ENCODE results near the gene CENPQ.

Gene CENPQ

DNA sequence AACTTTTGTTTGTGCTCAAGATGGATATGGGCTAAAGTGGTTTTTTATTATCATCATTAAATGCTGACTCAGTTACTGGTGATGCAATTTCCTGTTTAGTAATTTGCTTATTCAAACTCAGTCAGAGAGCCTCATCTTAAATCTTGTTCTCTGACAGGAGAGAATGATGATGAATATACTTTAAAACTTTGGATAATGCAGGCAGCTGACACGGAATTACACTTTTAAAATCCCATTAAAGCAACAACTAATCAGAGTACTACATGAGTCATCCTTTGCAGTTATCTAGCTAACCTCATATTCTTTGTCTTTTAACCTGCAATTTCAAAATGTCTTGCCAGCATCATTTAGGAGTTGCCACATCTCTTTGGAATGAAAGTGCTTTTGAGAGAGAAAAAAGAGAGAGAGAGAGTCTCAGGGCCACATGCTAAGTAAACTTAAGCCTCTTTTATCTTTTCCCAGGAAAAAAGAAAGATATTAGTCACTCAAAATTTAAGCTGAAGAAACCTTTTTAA lies 78.1 kb downstream of the CENPQ start:
- TF ChIP-seq FOXP2 (optimal IDR thresholded peaks at IDR 0.05; ENCODE audit: borderline replicate concordance, extremely low read depth, extremely low read length, insufficient read depth) (no peak), TAF1 (IDR thresholded peaks at IDR 0.05; ENCODE audit: borderline replicate concordance, insufficient read depth, low read length) (no peak), SIN3A (IDR thresholded peaks at IDR 0.05; ENCODE audit: borderline replicate concordance, insufficient read depth, low read length) (no peak)

DNA sequence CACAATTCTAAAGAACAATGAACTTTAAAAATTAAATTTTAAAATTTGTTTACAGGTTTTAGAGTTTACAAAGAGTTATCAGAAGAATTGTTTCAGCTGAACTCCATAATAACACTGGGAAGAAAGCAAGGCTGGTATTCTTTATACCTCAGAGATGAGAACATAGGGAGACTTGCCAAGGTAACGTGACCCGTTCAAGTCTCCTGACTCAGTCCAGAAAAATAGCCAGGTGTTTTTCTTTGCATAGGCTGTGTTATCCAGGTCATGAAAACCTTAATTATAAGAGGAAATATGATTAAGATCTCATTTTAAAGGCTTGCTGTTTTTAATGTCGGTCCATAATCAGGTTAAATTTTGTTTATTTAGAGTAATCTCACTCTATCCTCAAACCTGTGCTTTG lies 78.8 kb downstream of the CENPQ start:
- TF ChIP-seq, protein P1, sequence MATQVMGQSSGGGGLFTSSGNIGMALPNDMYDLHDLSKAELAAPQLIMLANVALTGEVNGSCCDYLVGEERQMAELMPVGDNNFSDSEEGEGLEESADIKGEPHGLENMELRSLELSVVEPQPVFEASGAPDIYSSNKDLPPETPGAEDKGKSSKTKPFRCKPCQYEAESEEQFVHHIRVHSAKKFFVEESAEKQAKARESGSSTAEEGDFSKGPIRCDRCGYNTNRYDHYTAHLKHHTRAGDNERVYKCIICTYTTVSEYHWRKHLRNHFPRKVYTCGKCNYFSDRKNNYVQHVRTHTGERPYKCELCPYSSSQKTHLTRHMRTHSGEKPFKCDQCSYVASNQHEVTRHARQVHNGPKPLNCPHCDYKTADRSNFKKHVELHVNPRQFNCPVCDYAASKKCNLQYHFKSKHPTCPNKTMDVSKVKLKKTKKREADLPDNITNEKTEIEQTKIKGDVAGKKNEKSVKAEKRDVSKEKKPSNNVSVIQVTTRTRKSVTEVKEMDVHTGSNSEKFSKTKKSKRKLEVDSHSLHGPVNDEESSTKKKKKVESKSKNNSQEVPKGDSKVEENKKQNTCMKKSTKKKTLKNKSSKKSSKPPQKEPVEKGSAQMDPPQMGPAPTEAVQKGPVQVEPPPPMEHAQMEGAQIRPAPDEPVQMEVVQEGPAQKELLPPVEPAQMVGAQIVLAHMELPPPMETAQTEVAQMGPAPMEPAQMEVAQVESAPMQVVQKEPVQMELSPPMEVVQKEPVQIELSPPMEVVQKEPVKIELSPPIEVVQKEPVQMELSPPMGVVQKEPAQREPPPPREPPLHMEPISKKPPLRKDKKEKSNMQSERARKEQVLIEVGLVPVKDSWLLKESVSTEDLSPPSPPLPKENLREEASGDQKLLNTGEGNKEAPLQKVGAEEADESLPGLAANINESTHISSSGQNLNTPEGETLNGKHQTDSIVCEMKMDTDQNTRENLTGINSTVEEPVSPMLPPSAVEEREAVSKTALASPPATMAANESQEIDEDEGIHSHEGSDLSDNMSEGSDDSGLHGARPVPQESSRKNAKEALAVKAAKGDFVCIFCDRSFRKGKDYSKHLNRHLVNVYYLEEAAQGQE (IDR thresholded peaks at IDR 0.05; ENCODE audit: insufficient read depth in 1 of 2, low read depth in 2 of 2, low read length in 2 of 2) = no peak
- TF ChIP-seq FOXP2 (optimal IDR thresholded peaks at IDR 0.05; ENCODE audit: borderline replicate concordance, extremely low read depth, extremely low read length, insufficient read depth) = no peak
- no peak for TF ChIP-seq SIN3A (IDR thresholded peaks at IDR 0.05; ENCODE audit: borderline replicate concordance, insufficient read depth, low read length)
- TF ChIP-seq TAF1 (IDR thresholded peaks at IDR 0.05; ENCODE audit: borderline replicate concordance, insufficient read depth, low read length) = no peak
- no peak for TF ChIP-seq POLR2AphosphoS5 (IDR thresholded peaks at IDR 0.05; ENCODE audit: low read depth, low read length)

All from PFSK-1 (cell line).